Measurements from ENCODE around the gene NYAP1. TPM values are rescaled to one million over a fixed set of nuclear protein-coding genes. Genes with fewer than 3 reads are reported as not detected.

The NYAP1 gene
- total RNA-seq, 1 donor from 2014 or later = not detected

GRCh38 chr7:100510437-100511239 lies 26.9 kb downstream of the NYAP1 start:
- Mint-ChIP-seq H3K4me3 (no peak overlapping the region), H3K36me3 (ENCODE audit: low read depth) (no peaks in the 10 kb centered on the region), H3K4me1 (no peaks in the 10 kb centered on the region), H3K27ac (no peak overlapping the region), H3K27me3 (peaks cover 10% of the 10 kb centered on the region), H3K9me3 (no peaks in the 10 kb centered on the region)
- ATAC-seq (ENCODE audit: low read depth) = no peak
- ChIA-PET POLR2A (no interaction called here), CTCF (no interaction called here)
- DNase-seq = no peak
- intact Hi-C loops (cut with micrococcal nuclease) = no loop called here
- TF ChIP-seq CTCF (IDR thresholded peaks at IDR 0.05) = no peak

- intact Hi-C loops (cut with micrococcal nuclease) = no loop called here
- no peak for TF ChIP-seq CTCF (IDR thresholded peaks at IDR 0.05)
- Mint-ChIP-seq H3K36me3 (ENCODE audit: low read depth) (no peaks in the 10 kb centered on the region), H3K27ac (no peak overlapping the region), H3K4me1 (peaks cover 9% of the 10 kb centered on the region), H3K9me3 (no peaks in the 10 kb centered on the region), H3K4me3 (no peak overlapping the region), H3K27me3 (peaks cover 8% of the 10 kb centered on the region)
- CTCF ChIA-PET = no interaction called here
- POLR2A ChIA-PET = no interaction called here
- no peak for ATAC-seq (ENCODE audit: low read depth)
- no peak for DNase-seq
These were observed 29.6 kb downstream of the NYAP1 start for GRCh38 chr7:100513212-100513810.

- TF ChIP-seq CTCF (IDR thresholded peaks at IDR 0.05) = no peak
- no peak for ATAC-seq (ENCODE audit: low read depth)
- Mint-ChIP-seq H3K4me1 (peaks cover 9% of the 10 kb centered on the region), H3K27me3 (peaks cover 6% of the 10 kb centered on the region), H3K27ac (no peak overlapping the region), H3K4me3 (no peak overlapping the region), H3K36me3 (ENCODE audit: low read depth) (no peaks in the 10 kb centered on the region), H3K9me3 (no peaks in the 10 kb centered on the region)
- POLR2A ChIA-PET = no interaction called here
- CTCF ChIA-PET = interaction anchor here (0.6 kb wide), 1 partner anchor 128 kb away, joined by 3 read pairs; no protein-coding TSS in a partner anchor
- intact Hi-C loops (cut with micrococcal nuclease) = no loop called here
- no peak for DNase-seq
These were observed 31.4 kb downstream of the NYAP1 start for GRCh38 chr7:100515072-100515532.

- Mint-ChIP-seq H3K27ac (no peak overlapping the region), H3K36me3 (ENCODE audit: low read depth) (no peaks in the 10 kb centered on the region), H3K9me3 (no peaks in the 10 kb centered on the region), H3K4me3 (no peak overlapping the region), H3K4me1 (peaks cover 9% of the 10 kb centered on the region), H3K27me3 (peaks cover 2% of the 10 kb centered on the region)
- ChIA-PET POLR2A (interaction anchor here (1.0 kb wide), 1 partner anchor 11 kb away, joined by 5 read pairs; no protein-coding TSS in a partner anchor), CTCF (interaction anchor here (0.9 kb wide), 1 partner anchor 19 kb away, joined by 3 read pairs; no protein-coding TSS in a partner anchor)
- peak; percentile 37 for ATAC-seq (ENCODE audit: low read depth)
- DNase-seq = no peak
- no peak for TF ChIP-seq CTCF (IDR thresholded peaks at IDR 0.05)
- intact Hi-C loops (cut with micrococcal nuclease) = no loop called here
These were observed 32.5 kb downstream of the NYAP1 start for GRCh38 chr7:100516135-100516812.

GRCh38 chr7:100517305-100517704 lies 33.6 kb downstream of the NYAP1 start:
- ChIA-PET POLR2A (interaction anchor here (0.6 kb wide), 1 partner anchor 573 kb away, joined by 5 read pairs; no protein-coding TSS in a partner anchor), CTCF (interaction anchor here (1.4 kb wide), 1 partner anchor 42 kb away, joined by 5 read pairs; no protein-coding TSS in a partner anchor)
- Mint-ChIP-seq H3K4me1 (peaks cover 9% of the 10 kb centered on the region), H3K27ac (no peak overlapping the region), H3K36me3 (ENCODE audit: low read depth) (no peaks in the 10 kb centered on the region), H3K27me3 (peaks cover 2% of the 10 kb centered on the region), H3K9me3 (no peaks in the 10 kb centered on the region), H3K4me3 (no peak overlapping the region)
- ATAC-seq (ENCODE audit: low read depth) (no peak), DNase-seq (no peak)
- no peak for TF ChIP-seq CTCF (IDR thresholded peaks at IDR 0.05)
- intact Hi-C loops (cut with micrococcal nuclease) = no loop called here

All from activated B cell treated with CpG ODN at 0.5 μM for 24 hours (primary cell).